ENCODE measurements around the gene CACNA2D3.

CACNA2D3 gene

DNA sequence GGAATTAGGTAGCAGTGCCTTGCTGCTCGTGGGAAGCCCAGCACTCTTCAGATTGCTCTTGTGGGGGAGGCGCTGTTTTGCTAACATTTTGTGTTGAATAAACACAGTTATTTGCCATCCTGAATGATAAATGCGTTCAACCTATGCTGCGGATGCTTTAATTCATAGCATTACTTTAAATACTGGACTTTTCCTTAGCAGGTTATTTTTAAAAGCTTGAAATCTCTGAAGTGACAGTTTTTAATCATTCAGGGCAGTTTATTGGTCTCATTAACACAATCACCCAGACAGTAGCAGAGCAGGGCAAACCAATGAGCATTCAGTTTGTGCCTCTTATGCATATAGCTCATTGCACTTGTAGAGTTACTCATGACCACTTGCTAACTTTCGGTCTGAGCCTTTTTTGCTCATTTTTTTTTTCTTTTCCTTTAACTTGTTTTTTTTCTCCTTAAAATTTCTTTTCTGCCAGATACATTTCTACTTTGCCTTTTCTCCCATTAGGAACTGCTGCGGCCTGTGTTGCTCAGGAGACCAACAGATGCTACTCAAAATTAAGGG, 5.2 kb downstream of the CACNA2D3 start:
- no peak for DNase-seq

DNA sequence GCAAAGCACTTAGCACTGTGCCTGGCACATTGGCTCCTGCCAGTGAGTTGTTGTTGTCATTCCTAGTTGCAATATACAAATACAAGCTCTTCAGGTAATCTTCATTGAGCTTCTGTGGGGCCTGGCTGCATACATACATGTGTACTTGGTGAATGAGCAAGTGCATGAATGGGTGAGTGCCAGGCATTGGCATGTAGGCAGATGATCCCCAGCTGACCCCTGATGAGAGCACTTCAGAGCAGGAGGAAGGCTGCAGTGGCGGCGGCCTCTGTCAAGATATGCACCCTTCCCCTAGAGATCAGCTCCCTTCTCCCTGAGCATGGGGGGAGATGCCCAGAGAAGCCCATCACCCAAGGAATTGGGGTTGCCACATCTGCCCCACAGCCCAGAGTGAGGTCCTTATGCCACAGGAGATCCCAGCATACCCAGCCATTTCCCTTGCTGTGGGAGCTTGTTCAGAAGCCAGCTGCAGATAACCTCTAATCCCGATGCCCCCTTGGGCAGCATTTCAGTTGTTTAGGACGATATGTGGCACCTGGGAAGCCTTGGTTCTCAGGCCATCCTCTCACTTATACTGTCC, 8.8 kb downstream of the CACNA2D3 start:
- no peak for DNase-seq

DNA sequence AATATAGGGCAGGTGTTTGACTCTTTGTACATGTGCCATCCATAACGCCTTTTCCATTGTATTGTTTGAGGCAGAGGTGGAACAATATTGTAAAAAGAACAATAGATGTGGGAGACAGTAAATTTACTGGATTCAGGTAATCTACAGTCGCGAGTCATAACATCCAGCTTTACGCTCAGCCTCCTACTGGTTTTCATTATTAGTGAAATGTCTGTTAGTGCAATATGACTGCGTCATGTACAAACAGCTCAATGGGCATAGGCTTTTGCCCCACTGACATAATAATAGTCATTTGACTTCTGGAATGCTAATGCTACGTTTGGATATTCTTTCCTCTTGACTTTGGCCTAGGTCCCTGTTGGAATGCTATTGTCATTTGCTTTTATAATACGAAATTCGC, 9.5 kb downstream of the CACNA2D3 start:
- no peak for DNase-seq

DNA sequence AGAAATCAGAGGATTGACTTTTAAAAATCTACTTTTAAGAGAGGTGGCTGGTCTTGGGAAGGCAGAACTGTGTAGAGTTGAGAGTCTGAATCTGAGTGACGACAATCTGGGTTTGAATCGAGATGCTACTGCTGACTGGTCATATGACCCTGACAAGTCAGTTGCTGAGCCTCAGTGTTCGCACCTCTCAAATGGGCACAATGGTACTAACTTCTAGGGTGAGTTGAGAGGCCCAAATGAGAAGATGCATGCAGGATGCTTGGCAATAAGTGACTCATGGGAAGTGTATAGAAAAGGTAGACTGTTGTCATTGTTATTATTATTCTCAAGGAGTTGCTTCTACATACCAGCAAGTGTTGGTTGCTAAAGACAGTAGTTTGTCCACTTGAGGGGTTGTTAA, 10.3 kb downstream of the CACNA2D3 start:
- no peak for DNase-seq

DNA sequence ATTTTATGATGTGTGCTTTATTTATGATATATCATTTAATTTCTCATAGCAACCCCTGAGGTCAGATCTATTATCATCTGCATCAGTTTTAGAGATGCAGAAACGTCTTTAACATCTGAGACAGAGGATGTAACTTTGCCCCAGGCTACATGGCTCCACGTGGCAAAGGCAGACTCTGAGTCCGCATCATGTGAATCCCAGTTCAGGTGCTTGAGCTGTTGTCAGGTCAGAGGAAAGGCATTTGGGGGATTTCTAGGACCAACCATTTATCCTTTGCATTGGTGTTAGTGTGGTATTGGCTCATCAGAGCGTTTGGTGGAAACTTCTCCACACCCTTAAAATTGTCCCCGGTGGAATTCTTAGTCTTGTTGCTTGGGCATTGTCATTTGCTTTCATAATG, 10.8 kb downstream of the CACNA2D3 start:
- DNase-seq = no peak

DNA sequence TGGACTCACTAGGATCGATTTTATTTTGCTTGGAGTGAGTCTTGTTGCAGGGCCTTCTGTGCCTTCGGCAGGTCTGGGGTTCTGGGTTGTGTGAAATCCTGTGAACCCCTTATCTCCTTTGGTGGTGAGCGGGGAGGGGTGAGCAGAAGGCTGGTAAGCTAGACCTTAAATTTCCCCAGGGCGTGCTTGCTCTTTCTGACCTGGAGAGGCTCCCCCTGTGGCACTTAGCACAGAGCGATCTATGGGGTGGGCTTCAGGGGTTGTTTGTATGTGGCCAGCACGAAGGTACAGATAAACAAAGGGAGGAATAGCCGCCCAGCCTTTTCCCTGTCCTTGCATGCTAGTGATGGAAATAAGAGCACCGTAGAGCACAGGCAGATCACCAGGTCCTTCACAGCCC, 11.8 kb downstream of the CACNA2D3 start:
- DNase-seq = no peak

DNA sequence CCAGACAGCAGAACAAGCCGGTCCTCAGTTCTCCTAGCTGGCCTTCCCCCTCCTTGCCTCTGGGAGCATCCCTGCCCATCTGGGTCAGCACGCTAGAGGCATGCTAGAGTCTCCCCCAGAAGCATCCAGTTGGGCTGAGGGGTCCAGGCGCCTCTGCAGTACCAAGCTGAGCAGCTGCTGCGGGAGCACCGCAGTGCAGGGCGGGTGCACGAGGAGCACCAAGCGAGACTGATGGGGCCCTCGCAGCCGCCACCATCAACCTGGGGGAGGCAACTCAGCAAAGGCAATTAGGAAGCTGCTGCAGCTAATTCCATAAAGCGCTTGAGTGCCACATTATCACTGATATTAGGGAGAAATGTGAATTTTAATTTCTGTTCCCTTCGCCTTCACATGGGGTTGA, 12.4 kb downstream of the CACNA2D3 start:
- no peak for DNase-seq

DNA sequence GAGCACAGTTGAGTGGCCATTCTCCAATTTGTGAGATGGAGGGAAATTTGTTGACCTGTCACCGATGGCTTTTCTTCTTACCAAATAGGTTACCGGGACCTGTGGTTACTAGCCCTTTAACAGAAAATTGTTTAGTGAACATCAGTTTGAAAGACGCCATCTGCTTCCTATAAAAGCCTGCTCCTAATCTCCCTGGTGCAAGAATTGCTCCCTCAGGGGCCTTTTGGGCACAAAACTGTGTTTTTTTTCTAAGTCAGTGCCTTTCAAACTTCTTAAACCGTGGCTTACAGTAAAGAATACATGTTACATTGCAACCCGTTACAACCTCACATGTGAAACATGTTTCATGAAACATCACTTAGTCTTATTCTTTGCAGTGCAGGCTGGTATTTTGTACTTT, 15.0 kb downstream of the CACNA2D3 start:
- DNase-seq = no peak

DNA sequence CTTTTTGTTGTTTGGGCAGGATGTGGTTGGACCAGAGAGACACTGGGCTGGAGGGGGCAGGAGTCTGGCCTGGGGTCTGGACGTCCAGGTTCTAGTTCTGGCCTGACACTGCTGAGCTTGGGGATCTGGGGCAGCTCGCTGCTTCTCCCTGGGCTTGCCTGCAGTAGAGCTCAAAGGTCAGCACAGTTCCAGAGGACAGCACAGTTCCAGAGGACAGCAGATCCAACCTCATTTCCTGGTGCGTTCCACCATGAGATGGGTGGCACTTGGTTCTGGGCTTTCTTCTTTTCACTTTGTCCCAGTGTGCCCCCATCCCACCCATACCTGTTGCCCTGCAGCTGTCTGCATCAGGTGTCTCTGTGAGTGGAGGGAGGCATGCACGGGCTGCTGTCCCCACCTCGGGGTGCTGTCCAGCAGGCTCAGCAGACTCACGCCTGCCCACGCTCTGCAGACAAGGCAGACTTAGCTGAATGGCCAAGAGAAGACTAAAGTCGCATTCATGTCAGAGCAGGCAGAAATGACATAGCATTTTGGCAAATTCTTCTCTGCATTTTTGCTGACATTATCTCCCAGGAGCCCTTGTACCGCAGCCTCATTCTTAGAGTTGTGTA, 16.7 kb downstream of the CACNA2D3 start:
- no peak for DNase-seq

DNA sequence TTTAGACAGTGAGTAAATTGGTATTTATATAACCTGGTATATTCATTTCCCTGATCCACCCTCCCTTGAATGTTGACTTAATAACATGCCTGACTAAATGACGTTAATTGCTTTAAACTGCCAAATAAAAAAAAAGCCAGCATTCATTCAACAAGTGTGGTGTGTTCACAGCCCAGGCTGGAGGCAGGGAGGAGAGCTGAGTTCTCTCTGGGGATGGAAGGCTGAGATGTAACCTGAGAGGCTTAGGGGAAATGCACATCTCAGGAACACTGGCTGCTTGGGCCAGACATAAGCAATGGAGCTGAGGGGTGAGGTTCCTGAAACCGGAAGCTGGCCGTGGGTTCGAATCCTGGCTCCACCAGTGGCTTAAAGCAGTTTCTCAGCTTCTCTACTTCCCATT, 17.3 kb downstream of the CACNA2D3 start:
- DNase-seq = no peak

DNA sequence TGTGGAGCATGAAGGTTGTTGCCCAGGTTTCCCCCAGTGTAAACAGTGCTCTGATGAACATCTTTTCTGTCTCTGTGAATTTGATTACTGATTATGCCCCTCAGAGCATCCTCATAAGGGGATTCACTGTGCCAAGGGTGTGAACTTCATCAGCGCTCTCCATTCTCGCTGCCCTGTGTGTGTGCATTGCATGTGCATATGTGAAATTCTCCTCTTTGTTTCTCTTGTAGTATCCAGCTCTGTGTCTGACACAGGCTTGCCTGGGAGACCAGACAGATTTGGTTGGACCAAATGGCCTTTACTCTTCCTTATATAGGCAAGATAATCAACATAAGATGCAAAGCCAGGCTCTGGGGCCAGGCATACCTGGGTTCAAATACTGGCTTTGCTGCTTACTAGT, 21.9 kb downstream of the CACNA2D3 start:
- no peak for DNase-seq

DNA sequence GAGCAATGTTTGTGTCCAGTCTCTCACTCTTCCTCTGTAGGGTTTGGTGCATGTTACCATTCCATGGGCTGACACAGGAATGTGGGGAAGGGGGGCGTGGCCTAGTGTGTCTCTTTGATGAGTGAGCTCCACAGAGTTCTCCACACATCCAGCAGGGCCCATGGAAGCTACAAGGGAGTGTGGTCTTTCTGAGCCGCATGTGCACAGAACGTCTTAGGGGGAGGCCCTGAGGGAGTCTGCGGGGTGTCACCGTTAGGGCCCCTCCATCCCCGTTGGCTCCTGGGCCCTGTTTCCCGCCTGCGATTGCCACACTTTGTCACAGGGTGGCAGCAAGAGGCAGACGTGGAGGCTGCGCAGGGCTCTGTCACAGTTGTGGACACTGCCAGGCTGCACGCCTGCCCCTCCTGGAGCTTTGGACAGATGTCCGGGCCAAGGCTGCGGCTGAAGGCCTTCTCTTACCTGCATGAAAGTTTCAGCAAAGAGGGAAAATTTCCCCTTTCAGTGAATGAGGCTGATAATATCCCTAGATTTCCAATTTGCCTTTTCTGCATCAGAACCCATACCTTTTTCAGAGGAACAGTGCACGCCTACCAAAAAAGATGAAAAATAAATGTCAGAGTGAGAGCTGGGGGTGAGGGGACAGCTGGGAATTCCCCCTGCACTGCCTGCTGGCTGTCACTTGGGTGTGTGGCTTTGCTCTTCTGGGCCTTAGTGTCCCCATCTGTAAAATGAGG, 24.3 kb downstream of the CACNA2D3 start:
- DNase-seq = no peak

DNA sequence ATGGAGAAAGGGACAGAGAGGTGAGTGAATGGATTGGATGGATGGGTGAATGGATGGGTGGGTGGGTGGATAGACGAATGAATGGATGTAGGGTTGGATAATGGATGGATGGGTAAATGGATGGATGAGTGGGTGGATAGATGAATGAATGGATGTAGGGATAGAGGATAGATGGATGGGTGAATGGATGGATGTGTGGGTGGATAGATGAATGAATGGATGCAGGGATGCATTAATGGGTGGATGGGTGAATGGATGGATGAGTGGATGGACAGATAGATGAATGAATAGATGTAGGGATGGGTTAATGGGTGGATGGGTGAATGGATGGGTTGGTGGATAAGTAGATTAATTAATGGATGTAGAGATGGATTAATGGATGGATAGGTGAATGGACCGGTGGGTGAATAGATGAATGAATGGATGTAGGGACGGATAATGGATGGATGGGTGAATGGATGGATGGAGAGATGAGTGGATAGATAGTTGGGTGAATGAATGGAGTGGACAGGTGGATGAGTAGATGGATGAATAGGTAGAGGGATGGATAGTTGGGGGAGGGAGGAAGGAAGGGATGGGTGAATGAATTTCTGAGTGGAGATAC, 28.6 kb downstream of the CACNA2D3 start:
- no peak for DNase-seq

DNA sequence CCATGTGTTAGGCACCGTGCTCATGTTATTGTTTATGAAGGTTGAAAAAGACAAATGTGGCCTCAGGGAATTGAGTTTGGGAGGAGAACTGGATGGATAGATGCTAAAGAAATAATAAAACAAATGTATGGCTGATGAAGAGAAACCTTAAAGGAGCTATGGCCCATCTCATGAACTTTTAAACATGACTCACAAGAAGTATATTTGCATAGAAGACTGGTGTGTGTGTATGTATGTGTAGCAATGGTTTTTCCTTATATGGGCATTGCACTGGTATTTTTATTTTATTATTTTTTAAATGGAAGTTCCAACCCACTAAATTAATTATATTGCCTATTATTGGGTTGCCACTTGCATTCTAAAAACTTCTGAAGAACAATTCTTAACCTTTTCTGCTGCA, 31.1 kb downstream of the CACNA2D3 start:
- no peak for DNase-seq

DNA sequence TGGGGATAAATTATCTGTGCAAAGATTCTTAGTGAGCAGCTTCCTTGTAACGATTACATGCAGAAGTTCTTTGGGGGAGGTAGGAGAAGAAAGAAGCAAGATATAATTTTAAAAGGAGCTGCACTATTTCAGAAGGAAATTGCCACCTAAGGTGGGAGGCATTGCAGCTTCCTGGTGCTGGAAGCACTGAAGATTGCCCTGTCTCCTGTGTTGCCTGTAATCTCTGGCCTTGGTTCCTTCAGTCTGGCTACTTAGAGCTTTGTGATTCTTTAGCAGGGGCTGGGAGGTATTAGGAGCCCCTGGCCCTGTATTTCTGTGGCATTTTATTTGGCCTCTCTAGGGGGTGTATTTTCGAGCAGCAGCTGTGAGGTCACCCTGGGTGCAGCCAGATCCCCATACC, 35.5 kb downstream of the CACNA2D3 start:
- no peak for DNase-seq

DNA sequence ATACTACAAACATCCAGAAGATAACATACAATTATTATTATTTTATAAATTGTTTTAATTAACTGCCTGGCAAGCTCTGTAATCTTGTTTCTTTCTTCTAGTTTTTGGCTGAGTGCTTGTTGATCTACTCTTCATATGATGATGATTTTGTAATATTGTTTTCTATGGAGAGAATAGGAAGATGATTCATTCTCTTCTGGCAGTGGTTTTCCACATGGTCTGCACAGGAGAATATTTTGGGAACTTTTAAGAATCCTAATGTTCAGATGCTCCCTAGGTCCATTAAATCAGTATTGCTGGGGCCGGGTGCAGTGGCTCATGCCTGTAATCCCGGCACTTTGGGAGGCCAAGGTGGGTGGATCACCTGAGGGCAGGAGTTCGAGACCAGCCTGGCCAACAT, 37.6 kb downstream of the CACNA2D3 start:
- no peak for DNase-seq

DNA sequence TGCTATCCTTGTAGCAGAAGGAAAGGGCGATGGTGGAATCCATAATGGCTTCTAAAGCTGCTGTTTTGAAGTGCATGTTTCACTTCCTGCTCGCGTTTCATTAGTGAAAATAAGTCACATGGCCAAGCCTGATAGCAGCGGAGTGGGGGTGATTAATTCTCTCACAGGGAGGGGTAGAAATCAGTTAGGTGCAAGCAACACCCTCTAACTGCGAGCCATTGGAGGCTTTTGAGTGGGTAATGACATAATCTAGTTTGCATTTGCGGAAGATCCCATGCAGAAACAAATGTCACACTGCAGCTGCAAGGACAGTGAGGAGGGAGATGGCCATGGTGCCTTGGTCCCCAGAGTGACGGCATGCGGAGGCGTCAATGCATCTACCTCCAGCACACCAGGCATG, 41.1 kb downstream of the CACNA2D3 start:
- no peak for DNase-seq

DNA sequence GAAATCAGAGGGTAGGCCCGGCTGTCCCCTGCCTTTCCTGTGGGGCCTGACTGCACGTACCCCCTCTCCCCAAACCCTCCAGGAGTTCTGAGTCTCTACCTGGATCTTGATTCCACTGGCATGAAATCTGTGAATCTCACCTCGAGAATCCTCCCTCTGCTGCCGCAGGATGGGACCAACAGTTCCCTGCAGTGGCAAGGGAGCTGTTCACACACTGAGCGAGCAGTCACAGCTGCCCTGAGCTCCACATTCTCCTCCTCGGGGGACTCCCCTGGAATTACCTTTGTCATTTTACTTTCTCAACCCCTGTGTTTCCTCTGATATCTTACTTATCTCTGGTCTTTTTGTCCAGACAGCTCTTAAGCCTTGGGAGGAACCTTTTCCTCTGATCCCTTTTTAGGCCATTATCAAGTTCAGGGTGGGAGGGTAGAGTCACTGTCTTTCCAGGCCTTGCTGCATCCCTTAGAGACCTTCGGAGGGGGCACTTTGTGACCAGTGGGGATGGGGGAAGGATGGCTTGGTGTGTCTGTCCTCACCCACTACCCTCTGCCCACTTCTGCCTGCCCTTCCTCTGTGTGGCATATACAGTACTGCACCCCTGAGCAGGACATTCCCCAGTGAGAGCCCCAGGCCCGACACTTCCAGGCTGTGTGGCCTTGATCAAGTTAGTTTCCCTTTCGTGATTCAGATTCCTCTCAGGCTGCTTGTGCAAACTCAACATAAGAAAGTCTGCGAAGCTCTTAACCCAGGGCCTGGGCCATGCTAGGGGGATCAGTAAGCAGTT, 42.0 kb downstream of the CACNA2D3 start:
- DNase-seq = no peak

DNA sequence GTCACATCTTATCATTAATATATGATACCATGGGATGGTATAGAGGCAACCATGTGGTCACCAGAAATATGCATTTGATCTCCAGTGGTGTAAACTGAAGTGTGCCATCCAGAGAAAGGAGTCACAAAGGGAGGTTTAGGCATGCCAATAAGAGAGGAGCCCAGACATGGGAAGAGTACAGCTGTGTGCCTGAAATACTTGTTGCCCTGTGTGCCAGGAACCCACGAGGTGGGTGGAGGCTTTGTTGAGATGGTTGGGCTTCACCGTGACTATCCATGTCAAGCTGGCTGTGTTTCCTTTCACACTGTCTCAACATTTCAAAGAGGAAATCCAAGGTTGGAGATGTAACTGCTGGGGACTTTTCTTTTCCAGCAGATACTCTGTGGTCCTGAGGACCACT, 43.5 kb downstream of the CACNA2D3 start:
- no peak for DNase-seq

DNA sequence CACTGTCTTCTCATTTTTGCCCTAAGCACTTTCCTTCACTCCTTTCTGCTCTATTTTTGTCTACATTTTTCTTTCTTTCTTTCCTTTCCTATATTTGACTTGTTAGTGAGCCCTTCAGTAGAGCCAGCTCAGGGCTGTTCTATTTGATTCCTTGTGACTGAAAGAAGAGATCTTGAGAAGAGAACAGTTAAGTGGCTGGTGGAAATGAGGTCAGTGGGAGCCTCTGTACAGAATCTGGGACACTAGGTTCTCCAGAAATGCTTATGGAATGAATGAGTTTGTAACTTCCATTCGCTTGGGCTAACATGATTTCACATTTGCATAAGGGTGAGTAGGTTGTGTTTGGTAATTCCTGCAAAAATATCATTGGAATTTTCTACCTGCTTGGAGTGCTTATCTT, 45.6 kb downstream of the CACNA2D3 start:
- no peak for DNase-seq

DNA sequence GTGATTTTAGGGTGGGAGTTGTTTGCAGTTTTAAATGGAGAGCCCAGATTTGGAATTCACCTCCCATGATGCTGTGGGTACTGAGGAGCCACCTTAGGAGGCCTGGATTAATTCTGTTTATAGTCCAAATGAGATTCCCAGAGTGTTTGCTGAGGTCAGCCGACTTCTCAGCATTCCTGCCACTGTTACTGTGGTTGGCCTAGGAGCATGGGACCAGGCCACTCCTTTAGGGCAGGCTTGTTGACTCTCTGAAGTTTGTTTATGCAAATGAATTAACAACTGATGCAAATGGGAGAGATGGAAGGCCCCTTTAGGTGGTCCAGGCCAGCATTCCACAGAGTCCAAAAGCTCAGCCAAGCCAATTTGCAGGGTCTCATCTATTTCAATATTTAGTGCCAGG, 46.1 kb downstream of the CACNA2D3 start:
- DNase-seq = no peak

DNA sequence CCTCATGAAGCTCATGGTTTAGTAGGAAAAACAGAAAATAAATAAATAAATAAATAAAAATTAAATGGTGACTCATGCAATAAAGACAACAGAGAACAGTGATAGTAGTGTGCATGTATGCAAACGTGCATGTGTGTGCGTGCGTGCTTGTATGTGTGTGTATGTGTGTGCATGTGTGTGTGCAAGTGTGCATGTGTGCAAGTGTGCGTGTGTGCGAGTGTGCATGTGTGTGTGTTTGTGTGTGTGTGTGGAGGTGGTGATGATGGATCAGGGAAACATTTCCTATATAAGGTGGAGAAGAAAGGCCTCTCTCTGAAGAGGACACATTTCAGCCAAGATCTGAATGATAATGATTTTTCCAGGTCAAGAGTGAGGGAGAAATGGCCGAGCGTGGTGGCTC, 47.2 kb downstream of the CACNA2D3 start:
- no peak for DNase-seq

DNA sequence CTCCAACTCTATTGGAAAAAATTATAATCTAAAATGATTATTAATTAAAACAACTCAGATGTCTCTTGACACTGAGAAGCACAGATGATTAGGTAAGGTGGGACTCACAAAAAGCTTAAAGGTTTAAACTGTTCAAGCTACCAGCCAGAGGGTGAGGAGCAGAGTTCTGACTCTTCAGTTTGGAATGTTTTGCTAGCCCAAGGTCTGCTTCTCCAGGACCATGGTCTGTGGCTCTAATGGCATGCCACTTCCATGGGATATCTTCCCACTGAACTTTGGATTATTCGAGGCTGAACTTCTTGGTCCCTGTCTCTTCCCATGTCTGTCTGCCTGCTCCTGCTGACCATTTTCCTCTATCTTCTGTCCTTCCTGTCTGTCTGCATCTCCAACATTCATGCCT, 49.2 kb downstream of the CACNA2D3 start:
- DNase-seq = no peak

Data from central memory CD4-positive, alpha-beta T cell (primary cell).